GM12878 (cell line): ENCODE data around the gene MYO19. TPM values are rescaled to one million over a fixed set of nuclear protein-coding genes. Genes with fewer than 3 reads are reported as not detected.

Experiments used
- ATAC-seq: fragments of 200-7000 bp; cut with Tn5 transposase; 3 replicates; pipeline ENCODE4 v1.9.1; 2020; ENCODE audit warnings: mild to moderate bottlenecking, moderate library complexity
- BruUV-seq: library from RNA; stranded (reverse); fragments of 400-500 nt; replicated peaks from 2 replicates; lab custom pipeline; 2021; lab: Mats Ljungman, UMichigan
- CTCF ChIA-PET: fragments of 300-600 bp; sonication (Branson Sonifier 250); formaldehyde crosslinking; extraction: SDS; loops from one replicate; lab custom pipeline; 2021; ENCODE audit warnings: inconsistent platforms; lab: Yijun Ruan, JAX
- POLR2A ChIA-PET: fragments of 350-600 bp; formaldehyde crosslinking; extraction: SDS; loops from one replicate; lab custom pipeline; 2021; ENCODE audit warnings: inconsistent platforms; lab: Charles Lee
- RAD21 ChIA-PET: fragments of 300-600 bp; sonication (Branson Sonifier 250); formaldehyde crosslinking; loops from one replicate; lab custom pipeline; 2023; ENCODE audit warnings: antibody characterized with exemption; ENCODE audit not compliant: unreplicated experiment; lab: Charles Lee
- SMC1A ChIA-PET: fragments of 300-600 bp; sonication (Branson Sonifier 250); formaldehyde crosslinking; loops from one replicate; lab custom pipeline; 2023; ENCODE audit not compliant: unreplicated experiment, uncharacterized antibody; lab: Charles Lee
- DNase-seq: peaks from one replicate; pipeline ENCODE4 v3.0.0-alpha.2; 2011; ENCODE audit warnings: low read depth, low spot score
- FAIRE-seq: peaks from 3 replicates; lab custom pipeline; 2011; peaks lifted over from hg19 to GRCh38; lab: Jason Lieb, UNC
- H2AFZ ChIP-seq: 2 replicates; pipeline ENCODE4 v1.6.0; 2011; ENCODE audit warnings: low read depth, low read length, control low read depth; ENCODE audit not compliant: control insufficient read depth
- H3K27ac ChIP-seq: 2 replicates; pipeline ENCODE4 v1.5.1; 2011; ENCODE audit warnings: control low read depth; ENCODE audit not compliant: control insufficient read depth, insufficient read depth
- H3K27me3 ChIP-seq, 2 experiments: replicated peaks in 1 of 2; 2 replicates each; pipeline versions ENCODE4 v1.6.0 to v1.6.1; 2011; ENCODE audit warnings: low read length in 1 of 2; ENCODE audit not compliant: control insufficient read depth in 2 of 2, insufficient read depth in 2 of 2
- H3K36me3 ChIP-seq, 2 experiments: 2 replicates each; pipeline ENCODE4 v1.5.1; 2011; ENCODE audit warnings: low read length in 1 of 2; ENCODE audit not compliant: control insufficient read depth in 2 of 2, insufficient read depth in 2 of 2
- H3K4me1 ChIP-seq: 2 replicates; pipeline ENCODE4 v1.6.1; 2011; ENCODE audit warnings: mild to moderate bottlenecking, low read length, moderate library complexity, mixed read lengths; ENCODE audit not compliant: control insufficient read depth, insufficient read depth
- H3K4me2 ChIP-seq: 2 replicates; pipeline ENCODE4 v1.6.0; 2011; ENCODE audit warnings: control low read depth; ENCODE audit not compliant: control insufficient read depth, insufficient read depth
- H3K4me3 ChIP-seq: fragments of 200-600 bp; sonication (generic); 2 replicates; pipeline ENCODE4 v1.5.1; 2016
- H3K79me2 ChIP-seq: 2 replicates; pipeline ENCODE4 v1.6.0; 2011; ENCODE audit warnings: low read length; ENCODE audit not compliant: control insufficient read depth, insufficient read depth
- H3K9ac ChIP-seq: 2 replicates; pipeline ENCODE4 v1.8.0; 2011; ENCODE audit warnings: low read length, control low read depth, mixed read lengths; ENCODE audit not compliant: control insufficient read depth, insufficient read depth
- H3K9me3 ChIP-seq: replicated peaks from 3 replicates; pipeline ENCODE4 v1.5.1; 2011; ENCODE audit warnings: mild to moderate bottlenecking, low read length; ENCODE audit not compliant: control insufficient read depth, insufficient read depth
- H4K20me1 ChIP-seq: 2 replicates; pipeline ENCODE4 v1.6.0; 2011; ENCODE audit not compliant: control insufficient read depth, insufficient read depth
- BCL11A ChIP-seq: IDR thresholded peaks from 2 replicates; pipeline ENCODE4 v1.6.1; 2011; ENCODE audit warnings: low read depth, low read length
- GATAD2B ChIP-seq: fragments of 450-650 bp; conservative IDR thresholded peaks from 2 replicates; pipeline ENCODE4 v1.6.1; 2017; ENCODE audit warnings: low read depth, mild to moderate bottlenecking, moderate library complexity
- IKZF1 ChIP-seq: fragments of 450-650 bp; conservative IDR thresholded peaks from 2 replicates; pipeline ENCODE4 v1.6.1; 2017; ENCODE audit warnings: antibody characterized with exemption, mild to moderate bottlenecking
- IKZF2 ChIP-seq, 2 experiments: fragments of 450-650 bp; IDR thresholded peaks; 2 replicates each; pipeline ENCODE4 v1.6.1; 2017; ENCODE audit warnings: mild to moderate bottlenecking in 2 of 2, moderate library complexity in 2 of 2
- MTA3 ChIP-seq: IDR thresholded peaks from 2 replicates; pipeline ENCODE4 v1.6.1; 2012; ENCODE audit warnings: low read length, inconsistent platforms, borderline replicate concordance
- NBN ChIP-seq: fragments of 450-650 bp; IDR thresholded peaks from 2 replicates; pipeline ENCODE4 v1.6.1; 2016
- NFYA ChIP-seq: IDR thresholded peaks from 2 replicates; pipeline ENCODE4 v1.6.1; 2011; ENCODE audit warnings: low read depth, mild to moderate bottlenecking, low read length, improper control_type of control experiment, borderline replicate concordance
- PAX5 ChIP-seq: IDR thresholded peaks from 2 replicates; pipeline ENCODE4 v1.6.1; 2011; ENCODE audit warnings: low read depth, low read length, borderline replicate concordance
- POLR2AphosphoS5 ChIP-seq: IDR thresholded peaks from 2 replicates; pipeline ENCODE4 v1.6.1; 2011; ENCODE audit warnings: mild to moderate bottlenecking, low read length, inconsistent platforms
- RAD21 ChIP-seq: IDR thresholded peaks from 2 replicates; pipeline ENCODE4 v1.6.1; 2011; ENCODE audit warnings: mild to moderate bottlenecking, low read depth, low read length, moderate library complexity; ENCODE audit not compliant: insufficient read depth
- RUNX3 ChIP-seq: IDR thresholded peaks from 2 replicates; pipeline ENCODE4 v1.6.1; 2012; ENCODE audit warnings: low read length, inconsistent platforms
- SPI1 ChIP-seq: IDR thresholded peaks from 2 replicates; pipeline ENCODE4 v1.6.1; 2011; ENCODE audit warnings: low read depth, mild to moderate bottlenecking, low read length, moderate library complexity, borderline replicate concordance; ENCODE audit not compliant: insufficient read depth
- SREBF2 ChIP-seq: IDR thresholded peaks from 2 replicates; pipeline ENCODE4 v1.6.1; 2012; ENCODE audit warnings: mild to moderate bottlenecking, low read length
- ZNF24 ChIP-seq: fragments of 450-650 bp; IDR thresholded peaks from 2 replicates; pipeline ENCODE4 v1.6.1; 2017; ENCODE audit warnings: antibody characterized with exemption, mild to moderate bottlenecking
- WGBS: methylation state at CpG from one replicate; pipeline ENCODE4 v1.1.6; 2016; ENCODE audit warnings: low lambda C conversion rate; ENCODE audit not compliant: insufficient replicate concordance, insufficient coverage; ENCODE audit errors: missing lambda C conversion rate; 5-methylcytosine and 5-hydroxymethylcytosine counted together
- in situ Hi-C: fragments of 300-500 bp; cut with MboI; formaldehyde crosslinking; loops from 9 replicates; pipeline ENCODE4 v1.14.3; 2018; ENCODE audit warnings: mixed read lengths
- intact Hi-C: fragments of 100-400 bp; cut with micrococcal nuclease; formaldehyde crosslinking; loops from one replicate; pipeline ENCODE4 v1.14.2; 2022; ENCODE audit not compliant: unreplicated experiment
- polyA plus RNA-seq, 11 experiments: library from polyadenylated mRNA; depleted of rRNA in 4 of 11; unstranded in 6 of 11; stranded (reverse) in 5 of 11; fragments of >200 nt; fragmentation: Nextera tagmentation in 4 of 11; fragmentation: Illumina TruSeq in 1 of 11; extraction: Ambion mirVana in 4 of 11; extraction: Trizol in 1 of 11; gene quantifications; 1 replicate in 1 of 11; 2 replicates in 10 of 11; pipeline versions ENCODE4 v1.2.1 to v1.2.3, GENCODE V29; 2011 to 2016; ENCODE audit warnings: inconsistent platforms in 2 of 11, missing spikeins in 2 of 11, low read depth in 1 of 11
- total RNA-seq, 4 experiments: library from RNA; depleted of rRNA in 3 of 4; stranded (reverse); fragments of >200 nt in 3 of 4; fragmentation: Illumina TruSeq in 1 of 4; extraction: Trizol in 1 of 4; gene quantifications; 2 replicates each; pipeline versions ENCODE4 v1.2.1 to v1.2.3, GENCODE V29; 2013 to 2021
- TF ChIP-seq, protein P1 (sequence below), 3 experiments: IDR thresholded peaks in 2 of 3; conservative IDR thresholded peaks in 1 of 3; 2 replicates each; pipeline ENCODE4 v1.5.1; 2011; ENCODE audit warnings: low read depth in 3 of 3, low read length in 3 of 3, mild to moderate bottlenecking in 3 of 3, control low read depth in 2 of 3, moderate library complexity in 2 of 3, inconsistent platforms in 1 of 3, mixed read lengths in 1 of 3; ENCODE audit not compliant: control insufficient read depth in 2 of 3, insufficient read depth in 1 of 3; ENCODE audit errors: extremely low read depth in 1 of 3
- TF ChIP-seq, protein P2 (sequence below): IDR thresholded peaks from 2 replicates; pipeline ENCODE4 v1.6.1; 2012; ENCODE audit warnings: mild to moderate bottlenecking, low read depth, low read length
- TF ChIP-seq, protein P3 (sequence below): fragments of 450-650 bp; IDR thresholded peaks from 2 replicates; pipeline ENCODE4 v1.6.1; 2017; ENCODE audit warnings: mild to moderate bottlenecking, low read depth, inconsistent platforms; ENCODE audit not compliant: poor library complexity, severe bottlenecking

Gene MYO19
- total and polyA plus RNA-seq, 10 of the 15 experiments (the other 5 are each of a cell fraction or from before 2014, with no cell fraction given), result 11.4 to 103 (median 67.1) TPM

DNA sequence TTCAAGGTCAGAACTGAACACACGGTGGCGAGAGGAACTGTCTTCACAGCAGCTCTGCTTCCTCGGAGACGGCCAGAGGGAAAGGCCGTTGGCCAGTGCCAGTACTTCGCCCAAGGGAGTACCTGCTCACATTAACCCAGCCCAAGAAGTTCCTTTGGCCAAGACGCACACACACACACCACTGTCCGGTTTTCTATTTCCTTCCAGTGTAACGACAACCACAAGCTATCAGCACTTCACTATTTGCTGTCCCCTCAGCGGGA is 9.3 kb upstream of the MYO19 start:
- ATAC-seq (peak; percentile 29), DNase-seq (peak; percentile 27), FAIRE-seq (no peak)
- intact Hi-C loops (loop anchor here (1.0 kb wide), 1 partner anchor 8 kb away; no protein-coding TSS in a partner anchor), in situ Hi-C loops (no loop called here)
- ChIA-PET CTCF (interaction anchor here (0.7 to 4.6 kb wide), 9 partner anchors 9 to 732 kb away, joined by 3 to 34 read pairs (median 3); partner anchors contain the start of genes MRM1, MYO19 and PIGW), SMC1A (interaction anchor here (1.0 to 1.4 kb wide), 4 partner anchors 21 to 59 kb away, joined by 3 to 9 read pairs (median 4); partner anchors contain the start of gene MRM1), RAD21 (interaction anchor here (1.0 to 2.3 kb wide), 3 partner anchors 9 to 59 kb away, joined by 3 to 15 read pairs (median 3); partner anchors contain the start of genes MRM1, MYO19 and PIGW), POLR2A (interaction anchor here (0.6 to 4.9 kb wide), 7 partner anchors 8 to 735 kb away, joined by 3 to 28 read pairs (median 5); partner anchors contain the start of genes MRM1, PIGW and TAF15)
- Histone ChIP-seq H3K79me2 (peaks cover 50% of the 10 kb centered on the region), H3K9me3 (no peaks in the 10 kb centered on the region), H3K4me2 (peak overlapping the region; percentile 26), H3K9ac (peak overlapping the region; percentile 95), H3K27me3 (no peaks in the 10 kb centered on the region), H3K4me3 (peak overlapping the region; percentile 89), H3K36me3 (no peaks in the 10 kb centered on the region; a peak in 1 of 4 replicates), H3K4me1 (0 out of 2 replicates have a peak, but pooled peaks cover 3% of the 10 kb centered on the region), H3K27ac (peak overlapping the region; percentile 90), H2AFZ (peak overlapping the region; percentile 81), H4K20me1 (no peaks in the 10 kb centered on the region)
- no TSS peak for BruUV-seq
- WGBS, result 0% methylated on average over 10 of the region's 10 CpGs
- no peak for TF ChIP-seq ZNF24
- TF ChIP-seq RUNX3, result peak; percentile 26; the same call in 1 of the 2 replicates
- no peak for TF ChIP-seq PAX5
- TF ChIP-seq IKZF2 (IDR thresholded peaks at IDR 0.05), result peak in 1 of 2 experiments; percentile 12; a peak in 2 of 4 replicates
- TF ChIP-seq POLR2AphosphoS5, result peak; percentile 77; the same call in 1 of the 2 replicates
- no peak; the same call in 1 of the 2 replicates for TF ChIP-seq MTA3
- TF ChIP-seq SREBF2, result no peak
- TF ChIP-seq GATAD2B, result no peak
- 0 out of 2 replicates have a peak, but pooled peaks have one; percentile 8 for TF ChIP-seq BCL11A
- TF ChIP-seq IKZF1, result no peak
- TF ChIP-seq, protein P1, sequence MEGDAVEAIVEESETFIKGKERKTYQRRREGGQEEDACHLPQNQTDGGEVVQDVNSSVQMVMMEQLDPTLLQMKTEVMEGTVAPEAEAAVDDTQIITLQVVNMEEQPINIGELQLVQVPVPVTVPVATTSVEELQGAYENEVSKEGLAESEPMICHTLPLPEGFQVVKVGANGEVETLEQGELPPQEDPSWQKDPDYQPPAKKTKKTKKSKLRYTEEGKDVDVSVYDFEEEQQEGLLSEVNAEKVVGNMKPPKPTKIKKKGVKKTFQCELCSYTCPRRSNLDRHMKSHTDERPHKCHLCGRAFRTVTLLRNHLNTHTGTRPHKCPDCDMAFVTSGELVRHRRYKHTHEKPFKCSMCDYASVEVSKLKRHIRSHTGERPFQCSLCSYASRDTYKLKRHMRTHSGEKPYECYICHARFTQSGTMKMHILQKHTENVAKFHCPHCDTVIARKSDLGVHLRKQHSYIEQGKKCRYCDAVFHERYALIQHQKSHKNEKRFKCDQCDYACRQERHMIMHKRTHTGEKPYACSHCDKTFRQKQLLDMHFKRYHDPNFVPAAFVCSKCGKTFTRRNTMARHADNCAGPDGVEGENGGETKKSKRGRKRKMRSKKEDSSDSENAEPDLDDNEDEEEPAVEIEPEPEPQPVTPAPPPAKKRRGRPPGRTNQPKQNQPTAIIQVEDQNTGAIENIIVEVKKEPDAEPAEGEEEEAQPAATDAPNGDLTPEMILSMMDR (IDR thresholded peaks at IDR 0.05 in 2 of 3, conservative IDR thresholded peaks at IDR 0.05 in 1 of 3; ENCODE audit: control insufficient read depth in 2 of 3, extremely low read depth in 1 of 3, insufficient read depth in 1 of 3, low read depth in 3 of 3, low read length in 3 of 3), result peak; percentile 16 to 38 (median 18); a peak in 2 of 6 replicates
- TF ChIP-seq NFYA, result no peak
- TF ChIP-seq RAD21, result peak; percentile 22; the same call in 1 of the 2 replicates
- TF ChIP-seq, protein P2, sequence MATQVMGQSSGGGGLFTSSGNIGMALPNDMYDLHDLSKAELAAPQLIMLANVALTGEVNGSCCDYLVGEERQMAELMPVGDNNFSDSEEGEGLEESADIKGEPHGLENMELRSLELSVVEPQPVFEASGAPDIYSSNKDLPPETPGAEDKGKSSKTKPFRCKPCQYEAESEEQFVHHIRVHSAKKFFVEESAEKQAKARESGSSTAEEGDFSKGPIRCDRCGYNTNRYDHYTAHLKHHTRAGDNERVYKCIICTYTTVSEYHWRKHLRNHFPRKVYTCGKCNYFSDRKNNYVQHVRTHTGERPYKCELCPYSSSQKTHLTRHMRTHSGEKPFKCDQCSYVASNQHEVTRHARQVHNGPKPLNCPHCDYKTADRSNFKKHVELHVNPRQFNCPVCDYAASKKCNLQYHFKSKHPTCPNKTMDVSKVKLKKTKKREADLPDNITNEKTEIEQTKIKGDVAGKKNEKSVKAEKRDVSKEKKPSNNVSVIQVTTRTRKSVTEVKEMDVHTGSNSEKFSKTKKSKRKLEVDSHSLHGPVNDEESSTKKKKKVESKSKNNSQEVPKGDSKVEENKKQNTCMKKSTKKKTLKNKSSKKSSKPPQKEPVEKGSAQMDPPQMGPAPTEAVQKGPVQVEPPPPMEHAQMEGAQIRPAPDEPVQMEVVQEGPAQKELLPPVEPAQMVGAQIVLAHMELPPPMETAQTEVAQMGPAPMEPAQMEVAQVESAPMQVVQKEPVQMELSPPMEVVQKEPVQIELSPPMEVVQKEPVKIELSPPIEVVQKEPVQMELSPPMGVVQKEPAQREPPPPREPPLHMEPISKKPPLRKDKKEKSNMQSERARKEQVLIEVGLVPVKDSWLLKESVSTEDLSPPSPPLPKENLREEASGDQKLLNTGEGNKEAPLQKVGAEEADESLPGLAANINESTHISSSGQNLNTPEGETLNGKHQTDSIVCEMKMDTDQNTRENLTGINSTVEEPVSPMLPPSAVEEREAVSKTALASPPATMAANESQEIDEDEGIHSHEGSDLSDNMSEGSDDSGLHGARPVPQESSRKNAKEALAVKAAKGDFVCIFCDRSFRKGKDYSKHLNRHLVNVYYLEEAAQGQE, result no peak
- 0 out of 2 replicates have a peak, but pooled peaks have one; percentile 3 for TF ChIP-seq SPI1
- 0 out of 2 replicates have a peak, but pooled peaks have one; percentile 41 for TF ChIP-seq NBN
- TF ChIP-seq, protein P3, sequence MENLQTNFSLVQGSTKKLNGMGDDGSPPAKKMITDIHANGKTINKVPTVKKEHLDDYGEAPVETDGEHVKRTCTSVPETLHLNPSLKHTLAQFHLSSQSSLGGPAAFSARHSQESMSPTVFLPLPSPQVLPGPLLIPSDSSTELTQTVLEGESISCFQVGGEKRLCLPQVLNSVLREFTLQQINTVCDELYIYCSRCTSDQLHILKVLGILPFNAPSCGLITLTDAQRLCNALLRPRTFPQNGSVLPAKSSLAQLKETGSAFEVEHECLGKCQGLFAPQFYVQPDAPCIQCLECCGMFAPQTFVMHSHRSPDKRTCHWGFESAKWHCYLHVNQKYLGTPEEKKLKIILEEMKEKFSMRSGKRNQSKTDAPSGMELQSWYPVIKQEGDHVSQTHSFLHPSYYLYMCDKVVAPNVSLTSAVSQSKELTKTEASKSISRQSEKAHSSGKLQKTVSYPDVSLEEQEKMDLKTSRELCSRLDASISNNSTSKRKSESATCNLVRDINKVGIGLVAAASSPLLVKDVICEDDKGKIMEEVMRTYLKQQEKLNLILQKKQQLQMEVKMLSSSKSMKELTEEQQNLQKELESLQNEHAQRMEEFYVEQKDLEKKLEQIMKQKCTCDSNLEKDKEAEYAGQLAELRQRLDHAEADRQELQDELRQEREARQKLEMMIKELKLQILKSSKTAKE, result peak; percentile 34
